ENCODE results near the gene CDK16. TPM values are rescaled to one million over a fixed set of nuclear protein-coding genes. Genes with fewer than 3 reads are reported as not detected.

CDK16 gene
- total RNA-seq (100 to 1,000 TPM in 1 of 5 donors, 10 to 100 TPM in 4; 35.6 to 156 (median 57.8) TPM), polyA plus RNA-seq (10 to 100 TPM; 31.2 to 50.9 (median 38.6) TPM)
- long read RNA-seq, donor 1, partial matches to known transcripts, result 0 of 6 reads
- long read RNA-seq, donor 1, other reads (novel, unspliced or antisense), result 0 of 6 reads
- long read RNA-seq, donor 2, transcript CDK16-202 (16 exons, 3,144 nt), result major isoform, 10 of 18 reads
- long read RNA-seq, donor 2, partial matches to known transcripts, result 6 of 18 reads
- long read RNA-seq, donor 2, other reads (novel, unspliced or antisense), result 0 of 18 reads
- long read RNA-seq, donor 3, partial matches to known transcripts, result 0 of 2 reads
- long read RNA-seq, donor 3, other reads (novel, unspliced or antisense), result 0 of 2 reads
- long read RNA-seq, donor 4, result 0 reads
- long read RNA-seq, donor 5, transcript CDK16-202 (16 exons, 3,144 nt), result major isoform, 7 of 14 reads
- long read RNA-seq, donor 5, partial matches to known transcripts, result 5 of 14 reads
- long read RNA-seq, donor 5, other reads (novel, unspliced or antisense), result 0 of 14 reads
- long read RNA-seq, donor 6, transcript CDK16-202 (16 exons, 3,144 nt), result major isoform, 24 of 66 reads
- long read RNA-seq, donor 6, partial matches to known transcripts, result 37 of 66 reads
- long read RNA-seq, donor 6, other reads (novel, unspliced or antisense), result 0 of 66 reads
- long read RNA-seq, donor 7, transcript CDK16-202 (16 exons, 3,144 nt), result major isoform, 5 of 8 reads
- long read RNA-seq, donor 7, partial matches to known transcripts, result 0 of 8 reads
- long read RNA-seq, donor 7, other reads (novel, unspliced or antisense), result 0 of 8 reads
- long read RNA-seq, donor 8, transcript CDK16-202 (16 exons, 3,144 nt), result major isoform, 9 of 14 reads
- long read RNA-seq, donor 8, partial matches to known transcripts, result 0 of 14 reads
- long read RNA-seq, donor 8, other reads (novel, unspliced or antisense), result 0 of 14 reads
- long read RNA-seq, donor 9, partial matches to known transcripts, result 5 of 9 reads
- long read RNA-seq, donor 9, other reads (novel, unspliced or antisense), result 0 of 9 reads
- long read RNA-seq, donor 10, partial matches to known transcripts, result 0 of 2 reads
- long read RNA-seq, donor 10, other reads (novel, unspliced or antisense), result 0 of 2 reads

GRCh38 chrX:47218280-47218919 is at the start of gene CDK16:
CDK16 (plus strand) TSS chrX:47218681; CDS start chrX:47223558, 4,877 bp downstream.
- peak within 1 kb of the TSS; percentile 81 to 85 (median 84) for H3K4me3 ChIP-seq
- no peaks in the 10 kb centered on the region for H3K9me3 ChIP-seq
- H3K4me1 ChIP-seq, result peaks cover 0 to 41% (median 38%) of the 10 kb centered on the region in 4 donors
- intact Hi-C loops (cut with DNase I; ENCODE audit: low total_unique reads), result no loop called here
- H3K27me3 ChIP-seq, result no peaks in the 10 kb centered on the region
- 0 to 2% (median 0%) methylated on average over 10 to 58 of the region's 61 CpGs for WGBS, 5 donors
- peak within 1 kb of the TSS; percentile 93 to 97 (median 96) for H3K27ac ChIP-seq
- TF ChIP-seq EP300 (IDR thresholded peaks at IDR 0.05) (no peak), POLR2A (IDR thresholded peaks at IDR 0.05) (peak in 1 of 4 donors; percentile 27), POLR2AphosphoS5 (IDR thresholded peaks at IDR 0.05) (peak; percentile 54 to 94 (median 86)), CTCF (IDR thresholded peaks at IDR 0.05) (no peak)
- peak; percentile 79 to 96 for DNase-seq
- H3K36me3 ChIP-seq, result peaks cover 11 to 39% (median 38%) of the 10 kb centered on the region in 4 donors

GRCh38 chrX:47169273-47169672 is 49.2 kb upstream of the CDK16 start:
- WGBS, 5 donors, result 86 to 93% (median 93%) methylated on average over 7 to 19 of the region's 19 CpGs
- Histone ChIP-seq H3K4me3 (no peak overlapping the region), H3K27ac (no peak overlapping the region), H3K27me3 (peaks cover 0 to 6% (median 0%) of the 10 kb centered on the region in 3 donors), H3K36me3 (peaks cover 14 to 55% (median 53%) of the 10 kb centered on the region in 4 donors), H3K4me1 (no peaks in the 10 kb centered on the region), H3K9me3 (peaks cover 0 to 14% (median 3%) of the 10 kb centered on the region in 4 donors)
- DNase-seq, result peak in 1 of 2 donors; percentile 13
- no peak for TF ChIP-seq POLR2AphosphoS5 (IDR thresholded peaks at IDR 0.05)
- no peak for TF ChIP-seq CTCF (IDR thresholded peaks at IDR 0.05)
- TF ChIP-seq POLR2A (IDR thresholded peaks at IDR 0.05), result no peak
- TF ChIP-seq EP300 (IDR thresholded peaks at IDR 0.05), result no peak
- intact Hi-C loops (cut with DNase I; ENCODE audit: low total_unique reads), result no loop called here

GRCh38 chrX:47169726-47170515 is 48.6 kb upstream of the CDK16 start:
- peak in 1 of 2 donors; percentile 23 for DNase-seq
- peaks cover 0 to 7% (median 0%) of the 10 kb centered on the region in 4 donors for H3K9me3 ChIP-seq
- peaks cover 17 to 62% (median 59%) of the 10 kb centered on the region in 4 donors for H3K36me3 ChIP-seq
- no peak overlapping the region for H3K4me3 ChIP-seq
- WGBS, 5 donors, result 67 to 81% (median 73%) methylated on average over 3 to 13 of the region's 13 CpGs
- intact Hi-C loops (cut with DNase I; ENCODE audit: low total_unique reads), result no loop called here
- peaks cover 0 to 6% (median 0%) of the 10 kb centered on the region in 3 donors for H3K27me3 ChIP-seq
- H3K27ac ChIP-seq, result no peak overlapping the region
- no peaks in the 10 kb centered on the region for H3K4me1 ChIP-seq
- TF ChIP-seq POLR2A (IDR thresholded peaks at IDR 0.05), result no peak
- TF ChIP-seq POLR2AphosphoS5 (IDR thresholded peaks at IDR 0.05), result no peak
- no peak for TF ChIP-seq CTCF (IDR thresholded peaks at IDR 0.05)
- TF ChIP-seq EP300 (IDR thresholded peaks at IDR 0.05), result no peak

Measured in stomach (tissue), 19 donors.